ENCODE measurements around the gene ADAMTSL5.
A peak's percentile ranks its signal among the peaks of the same experiment; 100 is the strongest.
"Not testable (repeated sequence)": the region's sequence is repeated elsewhere in the genome, so short reads cannot be mapped to it uniquely, and the experiment has no call there.

ADAMTSL5 gene

GRCh38 chr19:1511318-1512317 lies 1.2 kb downstream of the ADAMTSL5 start:
- DNase-seq = no peak

GRCh38 chr19:1510807-1511206 lies 2.0 kb downstream of the ADAMTSL5 start:
- DNase-seq = no peak

- no peak for DNase-seq
Observed at GRCh38 chr19:1510442-1510806, 2.4 kb downstream of the ADAMTSL5 start.

GRCh38 chr19:1509602-1510441 lies 3.0 kb downstream of the ADAMTSL5 start:
- DNase-seq = no peak

- no peak for DNase-seq
Observed at GRCh38 chr19:1508507-1508856, 4.3 kb downstream of the ADAMTSL5 start.

GRCh38 chr19:1507763-1508506 lies 4.9 kb downstream of the ADAMTSL5 start:
- peak; percentile 88 for DNase-seq

GRCh38 chr19:1507192-1507660 lies 5.6 kb downstream of the ADAMTSL5 start:
- DNase-seq = no peak

- no peak for DNase-seq
Observed at GRCh38 chr19:1505991-1506881, 6.6 kb downstream of the ADAMTSL5 start.

- no peak for DNase-seq
Observed at GRCh38 chr19:1505012-1505411, 7.8 kb downstream of the ADAMTSL5 start.

- no peak for DNase-seq
Observed at GRCh38 chr19:1503925-1504773, 8.7 kb downstream of the ADAMTSL5 start.

- DNase-seq = peak; percentile 58 to 79
Observed at GRCh38 chr19:1503089-1503924, 9.5 kb downstream of the ADAMTSL5 start.

- no peak for DNase-seq
Observed at GRCh38 chr19:1502433-1503088, 10.3 kb downstream of the ADAMTSL5 start.

- DNase-seq = no peak
Observed at GRCh38 chr19:1501200-1501595, 11.6 kb downstream of the ADAMTSL5 start.

- not testable (repeated sequence) for DNase-seq
Observed at GRCh38 chr19:1499231-1499630, 13.6 kb downstream of the ADAMTSL5 start.

- DNase-seq = no peak
Observed at GRCh38 chr19:1497578-1498235, 15.1 kb downstream of the ADAMTSL5 start.

- no peak for DNase-seq
Observed at GRCh38 chr19:1496714-1497577, 15.9 kb downstream of the ADAMTSL5 start.

All from inflammatory macrophage (primary cell).